Astrocyte of the spinal cord (primary cell): ENCODE results near the gene PDE7B.
"Not testable (repeated sequence)": the region's sequence is repeated elsewhere in the genome, so short reads cannot be mapped to it uniquely, and the experiment has no call there.

Source experiments
- DNase-seq: peaks from one replicate; pipeline ENCODE4 v3.0.0; 2011; ENCODE audit warnings: low read depth, low spot score
- H3K4me3 ChIP-seq: 2 replicates; pipeline ENCODE4 v1.5.1; 2011; ENCODE audit warnings: low read depth, mild to moderate bottlenecking, low read length, moderate library complexity
- CTCF ChIP-seq: IDR thresholded peaks from 2 replicates; pipeline ENCODE4 v1.5.1; 2012; ENCODE audit warnings: low read depth, mild to moderate bottlenecking, low read length, inconsistent platforms
- in situ Hi-C: cut with HindIII; loops from 2 replicates; pipeline ENCODE4 v1.10.0; 2017; ENCODE audit warnings: low sequenced_read_pairs

PDE7B gene

GRCh38 chr6:136137008-136137692, 285.6 kb downstream of the PDE7B start:
- DNase-seq: peak; percentile 62
- no peak overlapping the region for H3K4me3 ChIP-seq
- in situ Hi-C loops: no loop called here
- TF ChIP-seq CTCF: no peak

GRCh38 chr6:136137739-136138402, 286.4 kb downstream of the PDE7B start:
- DNase-seq: no peak
- no peak overlapping the region for H3K4me3 ChIP-seq
- in situ Hi-C loops: no loop called here
- no peak for TF ChIP-seq CTCF

- H3K4me3 ChIP-seq, in situ Hi-C loops, DNase-seq: not testable (repeated sequence)
Observed at GRCh38 chr6:136139111-136139510, 287.6 kb downstream of the PDE7B start.

- no peak for DNase-seq
- no peak for TF ChIP-seq CTCF
- no peak overlapping the region for H3K4me3 ChIP-seq
- in situ Hi-C loops: no loop called here
Observed at GRCh38 chr6:136144251-136145023, 292.9 kb downstream of the PDE7B start.

- in situ Hi-C loops: no loop called here
- no peak for TF ChIP-seq CTCF
- no peak for DNase-seq
- no peak overlapping the region for H3K4me3 ChIP-seq
Observed at GRCh38 chr6:136146130-136146529, 294.6 kb downstream of the PDE7B start.

- H3K4me3 ChIP-seq: no peak overlapping the region
- in situ Hi-C loops: no loop called here
- TF ChIP-seq CTCF: no peak
- no peak for DNase-seq
Observed at GRCh38 chr6:136147342-136147741, 295.8 kb downstream of the PDE7B start.

- in situ Hi-C loops: no loop called here
- TF ChIP-seq CTCF: no peak
- no peak overlapping the region for H3K4me3 ChIP-seq
- no peak for DNase-seq
Observed at GRCh38 chr6:136148051-136148450, 296.6 kb downstream of the PDE7B start.
